Ammon's horn (tissue), 1 donor: ENCODE measurements around the gene SMG9.

ENCODE experiments used
- DNase-seq: peaks from one replicate; pipeline ENCODE4 v3.0.0-alpha.2; 2016; ENCODE audit warnings: low spot score

The SMG9 gene, protein sequence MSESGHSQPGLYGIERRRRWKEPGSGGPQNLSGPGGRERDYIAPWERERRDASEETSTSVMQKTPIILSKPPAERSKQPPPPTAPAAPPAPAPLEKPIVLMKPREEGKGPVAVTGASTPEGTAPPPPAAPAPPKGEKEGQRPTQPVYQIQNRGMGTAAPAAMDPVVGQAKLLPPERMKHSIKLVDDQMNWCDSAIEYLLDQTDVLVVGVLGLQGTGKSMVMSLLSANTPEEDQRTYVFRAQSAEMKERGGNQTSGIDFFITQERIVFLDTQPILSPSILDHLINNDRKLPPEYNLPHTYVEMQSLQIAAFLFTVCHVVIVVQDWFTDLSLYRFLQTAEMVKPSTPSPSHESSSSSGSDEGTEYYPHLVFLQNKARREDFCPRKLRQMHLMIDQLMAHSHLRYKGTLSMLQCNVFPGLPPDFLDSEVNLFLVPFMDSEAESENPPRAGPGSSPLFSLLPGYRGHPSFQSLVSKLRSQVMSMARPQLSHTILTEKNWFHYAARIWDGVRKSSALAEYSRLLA

GRCh38 chr19:43754503-43755255 lies at the start of gene SMG9:
SMG9 (minus strand) TSS chr19:43754962; CDS start chr19:43750741, 4,221 bp downstream.
- peak; percentile 98 for DNase-seq

GRCh38 chr19:43804432-43804831 lies 49.7 kb upstream of the SMG9 start:
- no peak for DNase-seq

GRCh38 chr19:43802216-43802951 lies 47.6 kb upstream of the SMG9 start, which contains the start of gene LYPD5:
LYPD5 (minus strand) TSS chr19:43802447; CDS start chr19:43802380, 67 bp downstream.
- no peak for DNase-seq

- DNase-seq: no peak
Observed at GRCh38 chr19:43799502-43800142, 44.9 kb upstream of the SMG9 start.

DNA sequence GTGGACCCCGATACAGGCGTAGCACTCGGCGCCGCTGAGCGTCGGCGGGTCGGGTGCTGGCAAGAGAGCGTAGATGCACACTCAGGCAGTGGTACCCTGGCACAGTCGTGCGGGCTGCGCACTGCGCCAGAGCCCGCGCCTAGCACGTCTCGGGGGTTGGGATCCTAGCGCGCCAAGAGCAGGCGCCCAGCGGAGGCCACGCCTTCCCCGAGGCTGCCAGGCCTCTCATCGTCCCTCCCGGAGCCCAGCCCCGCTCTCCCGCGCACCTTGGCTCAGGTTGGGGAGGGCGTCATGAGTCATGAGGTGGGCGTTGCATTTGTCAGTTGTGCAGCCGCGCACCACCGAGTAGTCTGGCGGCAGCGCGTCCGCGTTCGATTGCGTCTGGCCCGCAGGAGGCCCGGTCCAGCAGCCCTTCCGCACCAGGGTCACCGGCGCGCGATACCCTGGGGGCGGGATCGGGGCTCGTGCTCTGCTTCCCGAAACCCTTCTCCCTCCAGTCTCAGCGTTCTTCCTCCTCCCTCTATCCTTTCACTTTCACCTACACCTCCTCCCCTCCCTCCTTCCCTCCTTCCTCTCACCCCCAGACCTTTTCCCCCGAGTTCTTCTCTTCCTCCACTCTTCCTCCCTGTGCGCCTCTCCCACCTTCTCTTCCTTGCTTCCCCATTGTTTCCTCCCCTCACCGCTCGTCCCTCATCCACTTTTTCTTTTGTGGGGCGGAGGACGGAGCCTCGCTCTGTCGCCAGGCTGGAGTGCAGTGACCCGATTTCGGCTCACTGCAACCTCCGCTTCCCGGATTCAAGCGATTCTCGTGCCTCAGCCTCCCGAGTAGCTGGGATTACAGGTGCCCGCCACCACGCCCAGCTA lies 44.0 kb upstream of the SMG9 start:
- peak; percentile 34 for DNase-seq

DNA sequence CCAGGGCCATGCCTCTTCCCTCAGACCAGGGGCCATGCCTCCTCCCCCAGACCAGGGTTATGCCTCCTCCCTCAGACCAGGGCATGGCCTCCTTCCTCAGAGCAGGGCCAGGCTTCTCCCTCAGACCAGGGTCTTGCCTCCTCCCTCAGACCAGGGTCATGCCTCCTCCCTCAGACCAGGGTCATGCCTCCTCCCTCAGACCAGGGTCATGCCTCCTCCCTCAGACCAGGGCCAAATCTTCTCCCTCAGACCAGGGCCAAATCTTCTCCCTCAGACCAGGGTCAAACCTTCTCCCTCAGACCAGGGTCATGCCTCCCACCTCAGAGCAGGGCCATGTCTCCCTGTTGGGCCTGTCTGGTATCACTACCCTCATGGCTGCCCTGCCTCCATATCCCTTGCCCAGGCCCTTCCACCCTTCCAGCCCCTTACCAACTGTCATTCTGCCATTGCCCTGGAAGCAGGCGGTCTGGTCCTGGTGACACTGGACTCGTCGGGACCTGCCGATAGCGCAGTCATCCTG lies 43.3 kb upstream of the SMG9 start:
- DNase-seq: no peak

DNA sequence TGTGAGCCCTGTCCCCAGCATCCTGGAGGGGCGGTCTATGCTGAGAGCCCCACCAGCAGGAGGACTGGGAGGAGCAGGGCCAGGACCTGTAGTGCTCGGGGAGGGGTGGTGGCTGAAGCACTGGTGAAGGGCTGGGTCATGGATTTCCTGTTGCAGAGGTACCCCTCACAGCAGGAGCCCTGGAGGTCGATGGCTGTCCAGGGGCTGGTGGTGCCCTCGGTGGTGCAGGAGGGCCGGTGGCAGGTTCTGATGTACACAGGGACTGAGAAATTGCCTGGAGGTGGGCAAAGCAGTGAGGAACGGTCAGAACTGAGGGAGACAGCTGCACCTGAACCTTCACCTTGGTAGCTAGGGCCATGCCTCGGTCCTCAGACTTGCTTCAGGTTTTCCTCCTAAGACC lies 42.8 kb upstream of the SMG9 start:
- no peak for DNase-seq

- DNase-seq: no peak
Observed at GRCh38 chr19:43797118-43797517, 42.4 kb upstream of the SMG9 start.

- DNase-seq: no peak
Observed at GRCh38 chr19:43790587-43790986, 35.8 kb upstream of the SMG9 start.

DNA sequence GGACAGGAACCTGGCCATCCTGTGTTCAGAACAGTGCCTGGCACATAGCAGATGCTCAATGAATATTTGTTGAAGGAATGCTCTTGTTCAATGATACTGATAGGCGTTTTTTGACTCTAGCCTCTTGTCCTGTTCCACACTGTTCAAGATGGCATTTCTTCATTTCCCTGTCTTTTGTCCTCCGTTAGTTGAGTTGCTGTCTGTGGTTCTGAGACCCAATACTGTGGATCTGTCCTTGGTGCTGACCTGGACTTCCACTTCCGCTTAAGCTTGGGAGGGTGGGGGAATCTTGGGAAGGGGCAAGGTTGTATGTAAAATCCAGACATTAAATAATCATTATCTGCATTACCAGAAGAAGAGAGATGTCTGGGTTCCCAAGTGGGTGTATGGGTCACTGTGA lies 34.3 kb upstream of the SMG9 start:
- DNase-seq: no peak

DNA sequence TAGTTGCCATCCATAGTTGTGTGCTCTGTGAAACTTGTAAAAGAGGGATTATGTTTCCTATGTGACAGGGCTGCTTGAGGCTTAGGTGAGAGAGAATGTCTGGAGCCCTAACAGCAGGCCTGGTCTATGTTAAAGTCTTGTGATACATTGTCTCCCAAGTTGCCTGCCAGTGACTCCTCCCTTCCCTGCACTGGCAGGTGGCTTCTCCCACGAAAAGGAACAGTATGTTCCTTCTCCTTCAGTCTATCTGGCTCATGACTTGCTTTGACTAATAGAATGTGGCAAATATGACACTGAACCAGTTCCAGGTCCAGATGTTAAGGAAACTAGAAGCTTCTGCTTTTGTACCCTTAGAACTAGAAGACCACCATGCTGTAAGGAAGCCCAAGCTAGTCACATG lies 31.9 kb upstream of the SMG9 start:
- DNase-seq: no peak

- DNase-seq: peak; percentile 77
Observed at GRCh38 chr19:43784981-43785808, 30.4 kb upstream of the SMG9 start.

DNA sequence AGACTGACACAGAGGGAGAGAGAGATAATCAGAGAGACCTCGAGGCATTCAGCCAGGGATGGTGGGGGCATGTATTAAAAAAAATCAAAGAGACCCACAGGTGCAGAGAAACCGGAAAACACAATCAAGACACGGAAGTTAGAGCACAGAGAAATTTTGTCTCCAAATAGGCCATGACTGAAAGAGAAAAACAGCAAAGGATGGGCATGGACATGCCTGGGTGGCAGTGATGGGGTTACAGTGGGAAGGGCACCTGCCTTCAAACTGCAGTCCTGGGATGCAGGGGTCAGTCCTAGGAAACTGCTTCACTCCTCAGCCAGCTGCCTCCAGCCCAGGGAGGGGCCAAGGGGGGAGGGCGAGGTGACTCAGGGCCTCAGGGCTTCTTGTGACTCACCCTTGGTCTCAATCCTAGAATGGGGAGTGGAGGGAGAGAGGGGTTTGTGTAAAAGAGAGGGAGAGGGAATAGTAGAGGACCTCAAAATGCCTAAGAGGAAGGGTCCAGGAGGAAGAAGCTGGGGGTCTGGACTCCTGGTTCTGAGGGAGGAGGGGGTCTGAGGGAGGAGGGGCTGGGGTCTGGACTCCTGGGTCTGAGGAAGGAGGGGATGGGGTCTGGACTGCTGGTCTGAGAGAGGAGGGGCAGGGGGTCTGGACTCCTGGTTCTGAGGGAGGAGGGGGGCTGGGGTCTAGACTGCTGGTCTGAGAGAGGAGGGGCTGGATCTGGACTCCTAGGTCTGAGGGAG lies 29.6 kb upstream of the SMG9 start:
- no peak for DNase-seq

DNA sequence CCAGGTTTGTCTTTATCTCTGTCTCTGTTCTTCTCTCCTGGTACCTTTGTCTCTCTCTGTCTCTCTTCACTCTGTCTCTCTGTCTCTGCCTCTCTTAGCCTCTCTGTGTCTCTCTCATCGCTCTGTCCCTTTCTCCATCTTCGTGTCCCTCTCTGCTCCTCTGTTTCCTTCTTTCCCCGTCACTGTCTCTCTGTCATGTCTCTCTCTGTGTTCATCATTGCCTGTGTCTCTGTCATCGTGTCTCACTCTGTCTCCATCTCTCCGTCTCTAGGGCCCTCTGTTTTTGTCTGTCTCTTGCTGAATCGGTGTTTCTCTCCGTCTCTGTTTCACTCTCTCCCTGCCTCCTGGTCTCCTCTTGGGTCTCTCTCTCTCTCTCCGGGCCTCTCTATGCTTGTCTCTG lies 28.9 kb upstream of the SMG9 start:
- no peak for DNase-seq

GRCh38 chr19:43782689-43783231 lies 28.0 kb upstream of the SMG9 start:
- DNase-seq: no peak

- no peak for DNase-seq
Observed at GRCh38 chr19:43782311-43782660, 27.5 kb upstream of the SMG9 start.

- DNase-seq: no peak
Observed at GRCh38 chr19:43781630-43782310, 27.0 kb upstream of the SMG9 start.
